A549 treated with dexamethasone at 1 μM for 4 hours (cell line): ENCODE measurements around the gene ATP2C1. TPM values are rescaled to one million over a fixed set of nuclear protein-coding genes. Genes with fewer than 3 reads are reported as not detected.

Experiments
- total RNA-seq: library from RNA; stranded (reverse); fragments of 200-300 nt; extraction: Qiagen RNA extraction; gene quantifications from 5 replicates; pipeline ENCODE4 v1.2.3, GENCODE V29; 2022

ATP2C1 gene, protein sequence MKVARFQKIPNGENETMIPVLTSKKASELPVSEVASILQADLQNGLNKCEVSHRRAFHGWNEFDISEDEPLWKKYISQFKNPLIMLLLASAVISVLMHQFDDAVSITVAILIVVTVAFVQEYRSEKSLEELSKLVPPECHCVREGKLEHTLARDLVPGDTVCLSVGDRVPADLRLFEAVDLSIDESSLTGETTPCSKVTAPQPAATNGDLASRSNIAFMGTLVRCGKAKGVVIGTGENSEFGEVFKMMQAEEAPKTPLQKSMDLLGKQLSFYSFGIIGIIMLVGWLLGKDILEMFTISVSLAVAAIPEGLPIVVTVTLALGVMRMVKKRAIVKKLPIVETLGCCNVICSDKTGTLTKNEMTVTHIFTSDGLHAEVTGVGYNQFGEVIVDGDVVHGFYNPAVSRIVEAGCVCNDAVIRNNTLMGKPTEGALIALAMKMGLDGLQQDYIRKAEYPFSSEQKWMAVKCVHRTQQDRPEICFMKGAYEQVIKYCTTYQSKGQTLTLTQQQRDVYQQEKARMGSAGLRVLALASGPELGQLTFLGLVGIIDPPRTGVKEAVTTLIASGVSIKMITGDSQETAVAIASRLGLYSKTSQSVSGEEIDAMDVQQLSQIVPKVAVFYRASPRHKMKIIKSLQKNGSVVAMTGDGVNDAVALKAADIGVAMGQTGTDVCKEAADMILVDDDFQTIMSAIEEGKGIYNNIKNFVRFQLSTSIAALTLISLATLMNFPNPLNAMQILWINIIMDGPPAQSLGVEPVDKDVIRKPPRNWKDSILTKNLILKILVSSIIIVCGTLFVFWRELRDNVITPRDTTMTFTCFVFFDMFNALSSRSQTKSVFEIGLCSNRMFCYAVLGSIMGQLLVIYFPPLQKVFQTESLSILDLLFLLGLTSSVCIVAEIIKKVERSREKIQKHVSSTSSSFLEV
- total RNA-seq, result 28.6 to 33.4 TPM (median 32.5 TPM) in 5 replicates

GRCh38 chr3:130893376-130894129 lies at the start of gene ATP2C1:
ATP2C1 (plus strand) TSS chr3:130894084; CDS start chr3:130894770, 686 bp downstream.

DNA sequence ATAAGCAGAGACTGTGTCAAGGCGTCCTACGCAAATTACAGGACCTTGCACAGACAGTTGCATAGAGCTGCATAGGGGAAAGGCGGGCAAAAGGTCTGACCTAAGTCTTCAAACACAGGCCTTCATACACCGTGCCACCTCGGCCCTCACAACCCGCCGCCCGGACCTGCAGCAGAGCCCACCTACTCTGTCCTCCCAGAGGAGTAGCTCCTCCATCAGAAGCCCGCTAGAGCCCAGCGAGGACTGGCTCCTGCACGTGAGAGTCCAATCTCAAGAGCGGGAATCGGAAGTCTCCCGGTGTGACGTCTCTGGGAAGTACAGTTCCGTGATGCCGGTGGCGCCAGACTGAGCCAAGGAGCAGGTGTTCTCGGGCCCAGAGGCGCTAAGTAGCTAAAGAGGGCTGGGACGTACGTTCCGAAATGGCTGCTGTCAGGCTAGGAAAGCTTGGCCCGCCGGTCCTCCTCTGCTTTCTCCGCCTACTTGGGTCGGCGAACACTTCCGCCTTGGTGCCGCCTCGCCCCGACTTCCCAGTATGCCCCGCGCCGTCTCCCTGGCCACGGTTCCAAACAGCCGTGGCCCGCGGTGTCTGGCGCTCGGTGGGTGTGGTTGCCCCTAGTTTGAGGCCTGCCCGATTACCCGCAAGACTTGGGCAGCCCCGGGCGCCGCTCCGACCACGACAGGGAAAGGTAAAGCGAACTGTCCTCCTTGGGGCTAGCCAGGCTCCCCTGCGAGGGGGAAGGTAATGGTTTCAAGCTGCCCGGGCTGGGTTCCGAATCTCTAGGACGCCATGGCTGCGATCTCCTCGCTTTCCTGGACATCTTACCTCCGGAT lies 132.7 kb downstream of the ATP2C1 start, which contains the start of the genes ASTE1 and NEK11:
TSS of gene ASTE1 (minus strand) at position 505 of the 831 bp plus-strand sequence. CDS start 1,519 bp downstream, outside the sequence.
TSS of gene NEK11 (plus strand) at position 557 of the 831 bp plus-strand sequence. CDS start 2,832 bp downstream, outside the sequence.

Other genes starting within 250 kb of the ATP2C1 start
- 15.0 to 20.8 TPM (median 15.8 TPM) in 5 replicates for gene PIK3R4, start 147.3 kb upstream of the ATP2C1 start, total RNA-seq
- 5.4 to 6.1 TPM (median 5.7 TPM) in 5 replicates for gene ASTE1, start 132.7 kb downstream of the ATP2C1 start, total RNA-seq
- 4.3 to 5.2 TPM (median 4.8 TPM) in 5 replicates for gene NEK11, start 132.8 kb downstream of the ATP2C1 start, total RNA-seq